Measurements from ENCODE around the gene ASCL1.

GRCh38 chr12:102907918-102908317 is 49.6 kb upstream of the ASCL1 start:
- TF ChIP-seq CTCF (IDR thresholded peaks at IDR 0.05 in 2 of 3, conservative IDR thresholded peaks at IDR 0.05 in 1 of 3; ENCODE audit: control insufficient read depth in 2 of 3, extremely low read depth in 1 of 3, insufficient read depth in 1 of 3, low read depth in 3 of 3, low read length in 3 of 3) (no peak), POLR2A (IDR thresholded peaks at IDR 0.05; ENCODE audit: low read depth, low read length) (no peak)
